ENCODE results near the gene CHRM1. TPM values are rescaled to one million over a fixed set of nuclear protein-coding genes. Genes with fewer than 3 reads are reported as not detected.

The CHRM1 gene
- total RNA-seq, 2 donors from 2014 or later: 38.1 to 107 TPM

DNA sequence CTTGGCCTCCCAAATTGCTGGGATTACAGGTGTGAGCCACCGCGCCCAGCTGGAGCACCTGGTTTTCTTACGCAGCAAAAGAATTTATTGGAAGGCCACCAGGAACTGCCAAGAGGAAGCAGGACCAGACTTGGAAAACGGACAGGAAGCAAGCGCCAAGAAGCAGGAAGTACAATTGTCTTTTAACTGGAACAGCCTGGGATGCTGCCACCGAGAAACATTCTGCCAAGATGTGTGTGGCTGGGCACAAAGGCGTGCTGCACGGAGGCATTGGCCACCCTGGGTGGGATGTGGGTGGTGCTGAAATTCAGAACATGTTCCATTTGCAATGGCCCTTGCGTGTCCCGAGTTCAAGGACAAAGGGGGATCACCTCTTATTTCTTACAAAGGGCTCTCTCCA lies 25.1 kb downstream of the CHRM1 start:
- intact Hi-C loops (cut with DNase I): no loop called here
- no peaks in the 10 kb centered on the region for H3K27me3 ChIP-seq (replicated peaks; ENCODE audit: insufficient read depth)
- TF ChIP-seq, protein P1, sequence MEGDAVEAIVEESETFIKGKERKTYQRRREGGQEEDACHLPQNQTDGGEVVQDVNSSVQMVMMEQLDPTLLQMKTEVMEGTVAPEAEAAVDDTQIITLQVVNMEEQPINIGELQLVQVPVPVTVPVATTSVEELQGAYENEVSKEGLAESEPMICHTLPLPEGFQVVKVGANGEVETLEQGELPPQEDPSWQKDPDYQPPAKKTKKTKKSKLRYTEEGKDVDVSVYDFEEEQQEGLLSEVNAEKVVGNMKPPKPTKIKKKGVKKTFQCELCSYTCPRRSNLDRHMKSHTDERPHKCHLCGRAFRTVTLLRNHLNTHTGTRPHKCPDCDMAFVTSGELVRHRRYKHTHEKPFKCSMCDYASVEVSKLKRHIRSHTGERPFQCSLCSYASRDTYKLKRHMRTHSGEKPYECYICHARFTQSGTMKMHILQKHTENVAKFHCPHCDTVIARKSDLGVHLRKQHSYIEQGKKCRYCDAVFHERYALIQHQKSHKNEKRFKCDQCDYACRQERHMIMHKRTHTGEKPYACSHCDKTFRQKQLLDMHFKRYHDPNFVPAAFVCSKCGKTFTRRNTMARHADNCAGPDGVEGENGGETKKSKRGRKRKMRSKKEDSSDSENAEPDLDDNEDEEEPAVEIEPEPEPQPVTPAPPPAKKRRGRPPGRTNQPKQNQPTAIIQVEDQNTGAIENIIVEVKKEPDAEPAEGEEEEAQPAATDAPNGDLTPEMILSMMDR (IDR thresholded peaks at IDR 0.05): no peak
- TF ChIP-seq POLR2A (IDR thresholded peaks at IDR 0.05) (no peak), POLR2AphosphoS5 (IDR thresholded peaks at IDR 0.05) (peak; percentile 53)
- H3K4me3 ChIP-seq: no peak overlapping the region
- no peak for DNase-seq (ENCODE audit: low spot score)
- H3K36me3 ChIP-seq: no peaks in the 10 kb centered on the region
- H3K4me1 ChIP-seq (replicated peaks): peaks cover 4% of the 10 kb centered on the region
- H3K9me3 ChIP-seq: no peaks in the 10 kb centered on the region
- WGBS: 57% methylated on average over 10 of the region's 10 CpGs
- no peak overlapping the region for H3K27ac ChIP-seq

DNA sequence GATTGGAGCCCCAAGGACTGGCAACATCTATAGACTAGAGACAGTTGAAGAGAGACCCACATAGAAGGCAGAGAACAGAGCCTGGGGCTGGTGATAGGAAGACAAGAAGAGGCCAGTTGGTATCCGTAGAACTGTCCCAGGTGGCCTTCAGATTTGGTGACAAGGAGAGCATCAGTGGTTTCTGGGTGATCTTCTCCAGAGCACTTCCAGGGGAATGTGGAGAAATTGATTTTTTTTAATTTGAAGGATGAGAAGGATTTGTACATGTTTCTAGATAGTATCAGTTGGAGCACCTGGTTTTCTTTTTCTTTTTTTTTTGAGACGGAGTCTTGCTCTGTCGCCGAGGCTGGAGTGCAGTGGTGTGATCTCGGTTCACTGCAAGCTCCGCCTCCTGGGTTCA lies 25.7 kb downstream of the CHRM1 start:
- 70% methylated on average over 6 of the region's 6 CpGs for WGBS
- TF ChIP-seq POLR2A (IDR thresholded peaks at IDR 0.05) (no peak), POLR2AphosphoS5 (IDR thresholded peaks at IDR 0.05) (no peak)
- TF ChIP-seq, protein P1 (IDR thresholded peaks at IDR 0.05): no peak
- intact Hi-C loops (cut with DNase I): no loop called here

DNA sequence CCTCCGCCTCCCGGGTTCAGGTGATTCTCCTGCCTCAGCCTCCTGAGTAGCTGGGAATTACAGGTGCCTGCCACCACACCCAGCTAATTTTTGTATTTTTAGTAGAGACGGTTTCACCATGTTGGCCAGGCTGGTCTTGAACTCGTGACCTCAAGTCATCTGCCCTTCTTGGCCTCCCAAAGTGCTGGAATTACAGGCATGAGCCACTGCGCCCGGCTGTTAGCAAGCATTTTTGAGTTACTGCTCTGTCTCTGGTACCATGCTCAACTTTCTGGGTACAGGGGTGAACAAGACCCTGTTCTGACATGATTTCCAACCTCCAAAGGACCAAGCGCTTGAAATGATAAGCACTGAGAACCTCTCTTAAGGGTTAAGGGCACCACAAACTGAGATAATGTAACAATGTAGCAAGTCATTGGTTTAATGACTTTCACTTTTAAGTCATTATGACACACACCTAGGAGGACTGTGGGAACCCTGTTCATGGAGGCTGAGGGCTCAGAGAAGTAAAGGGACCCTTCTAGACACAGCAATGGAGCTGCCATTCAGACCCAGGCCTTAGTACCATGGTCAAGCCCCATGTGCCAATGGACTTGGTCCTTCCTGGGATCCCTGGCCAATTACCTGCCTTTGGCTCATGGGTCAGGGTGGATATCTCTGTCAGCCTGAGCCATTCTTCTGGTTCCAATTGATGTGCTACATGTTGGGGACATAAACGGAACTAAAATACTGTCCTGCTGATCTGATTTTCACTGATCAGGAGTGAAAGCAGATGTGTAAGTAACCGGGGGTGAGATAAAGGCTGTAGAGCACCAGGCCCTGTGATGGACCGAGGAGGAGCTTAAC lies 28.9 kb downstream of the CHRM1 start:
- intact Hi-C loops (cut with DNase I): no loop called here
- no peak overlapping the region for H3K27ac ChIP-seq
- WGBS: 87% methylated on average over 10 of the region's 10 CpGs
- no peaks in the 10 kb centered on the region for H3K9me3 ChIP-seq
- no peaks in the 10 kb centered on the region for H3K27me3 ChIP-seq (replicated peaks; ENCODE audit: insufficient read depth)
- TF ChIP-seq, protein P1 (IDR thresholded peaks at IDR 0.05): no peak
- TF ChIP-seq POLR2A (IDR thresholded peaks at IDR 0.05): no peak
- no peak for TF ChIP-seq POLR2AphosphoS5 (IDR thresholded peaks at IDR 0.05)
- H3K4me1 ChIP-seq (replicated peaks): no peaks in the 10 kb centered on the region
- H3K4me3 ChIP-seq: no peak overlapping the region
- no peak for DNase-seq (ENCODE audit: low spot score)
- H3K36me3 ChIP-seq: peaks cover 9 to 13% of the 10 kb centered on the region in 2 donors

More for the DNA sequence above, 25.7 kb downstream of the CHRM1 start:
- no peak for DNase-seq (ENCODE audit: low spot score)
- Histone ChIP-seq H3K4me3 (no peak overlapping the region), H3K27ac (no peak overlapping the region), H3K27me3 (replicated peaks; ENCODE audit: insufficient read depth) (no peaks in the 10 kb centered on the region), H3K36me3 (no peaks in the 10 kb centered on the region), H3K4me1 (replicated peaks) (peaks cover 4% of the 10 kb centered on the region), H3K9me3 (no peaks in the 10 kb centered on the region)

DNA sequence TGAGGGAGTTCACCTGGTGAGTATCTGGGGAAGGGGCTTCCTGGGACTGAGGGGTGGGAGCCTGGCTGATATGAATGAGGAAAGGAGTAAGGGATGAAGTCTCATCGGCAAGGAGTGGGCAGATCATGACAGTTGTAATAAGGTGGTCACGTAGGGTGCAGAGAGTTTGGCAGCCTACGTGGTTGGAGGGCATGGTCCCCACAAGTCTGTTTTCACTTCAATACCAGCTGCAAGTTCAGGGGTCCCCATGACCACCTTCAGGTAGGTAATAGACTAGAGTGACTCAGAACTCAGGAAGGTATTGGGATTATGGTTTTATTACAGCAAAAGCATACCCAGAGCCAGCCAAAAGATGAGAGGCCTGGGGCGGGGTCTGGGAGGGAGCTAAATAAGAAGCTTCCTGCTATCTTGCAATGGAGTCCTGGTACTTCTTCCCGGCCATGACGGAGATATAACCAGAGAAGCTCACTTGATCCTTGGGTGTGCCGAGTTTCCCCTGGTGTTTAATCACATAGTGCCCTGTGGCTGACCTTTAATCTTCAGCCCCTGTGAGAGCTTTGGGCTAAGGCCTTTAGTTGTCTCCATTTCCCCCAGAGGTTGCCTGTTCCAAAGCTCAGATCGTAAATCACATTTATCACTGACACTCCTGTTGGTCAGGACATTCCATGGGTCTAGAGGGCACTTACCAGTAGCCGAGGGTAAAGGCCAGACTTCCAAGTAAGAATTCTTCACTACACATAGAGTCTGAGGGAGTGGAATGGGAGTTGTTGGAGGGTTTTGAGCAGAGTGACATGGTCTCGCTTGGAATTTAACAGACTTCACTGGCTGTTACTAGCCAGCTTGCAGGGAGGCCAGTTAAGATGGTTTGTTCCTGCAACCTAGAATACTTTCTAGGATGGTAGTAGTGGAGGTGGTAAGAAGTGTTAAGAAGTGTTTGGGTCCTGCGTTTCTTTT lies 31.4 kb downstream of the CHRM1 start:
- no peaks in the 10 kb centered on the region for H3K4me1 ChIP-seq (replicated peaks)
- 62% methylated on average over 11 of the region's 11 CpGs for WGBS
- TF ChIP-seq POLR2A (IDR thresholded peaks at IDR 0.05): no peak

DNA sequence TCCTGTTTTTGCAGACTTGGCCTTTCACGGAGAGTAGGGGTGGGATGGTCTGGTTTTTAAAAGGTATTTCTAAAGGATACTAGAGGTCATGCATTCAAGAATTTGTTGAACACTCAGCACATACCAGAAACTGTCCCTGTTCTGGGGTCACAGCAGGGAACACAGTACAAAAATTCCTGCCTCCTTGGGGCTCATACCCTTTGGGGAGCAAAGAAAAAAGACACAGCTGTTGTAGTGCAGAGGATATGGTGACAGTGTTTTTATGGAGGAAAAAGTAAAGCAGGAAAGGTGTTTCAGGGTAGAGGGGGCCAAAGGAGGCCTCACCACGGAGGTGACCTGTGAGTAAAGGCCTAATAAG lies 32.1 kb downstream of the CHRM1 start:
- WGBS: 51% methylated on average over 2 of the region's 2 CpGs
- DNase-seq (ENCODE audit: low spot score): no peak
- H3K9me3 ChIP-seq: no peaks in the 10 kb centered on the region
- intact Hi-C loops (cut with DNase I): no loop called here
- H3K27me3 ChIP-seq (replicated peaks; ENCODE audit: insufficient read depth): no peaks in the 10 kb centered on the region
- H3K36me3 ChIP-seq: peaks cover 20 to 42% of the 10 kb centered on the region in 2 donors
- peaks cover 2% of the 10 kb centered on the region for H3K4me1 ChIP-seq (replicated peaks)
- no peak overlapping the region for H3K27ac ChIP-seq
- H3K4me3 ChIP-seq: no peak overlapping the region
- TF ChIP-seq, protein P1 (IDR thresholded peaks at IDR 0.05): no peak
- TF ChIP-seq POLR2AphosphoS5 (IDR thresholded peaks at IDR 0.05) (no peak), POLR2A (IDR thresholded peaks at IDR 0.05) (no peak)

More for the DNA sequence above, 31.4 kb downstream of the CHRM1 start:
- H3K4me3 ChIP-seq: no peak overlapping the region
- intact Hi-C loops (cut with DNase I): no loop called here
- no peaks in the 10 kb centered on the region for H3K9me3 ChIP-seq
- H3K27me3 ChIP-seq (replicated peaks; ENCODE audit: insufficient read depth): no peaks in the 10 kb centered on the region
- no peak overlapping the region for H3K27ac ChIP-seq
- DNase-seq (ENCODE audit: low spot score): no peak
- peaks cover 20 to 38% of the 10 kb centered on the region in 2 donors for H3K36me3 ChIP-seq
